MM.1S (cell line): ENCODE measurements around the gene GABRG3.

ENCODE experiments used
- CTCF ChIP-seq: fragments of 300-600 bp; sonication (generic); IDR thresholded peaks from 2 replicates; pipeline ENCODE4 v1.5.1; 2016; ENCODE audit warnings: antibody characterized with exemption, low read length, mixed read lengths
- EZH2phosphoT487 ChIP-seq: fragments of 300-600 bp; sonication (generic); IDR thresholded peaks from 2 replicates; pipeline ENCODE4 v1.6.1; 2018; ENCODE audit warnings: antibody characterized with exemption, low read length

GRCh38 chr15:27468151-27468591 is 497.2 kb downstream of the GABRG3 start:
- no peak for TF ChIP-seq EZH2phosphoT487
- TF ChIP-seq CTCF: no peak
